GM12801 (cell line): ENCODE measurements around the gene NSFL1C.

Experiments used
- TF ChIP-seq, protein P1 (sequence below): IDR thresholded peaks from one replicate; pipeline ENCODE4 v1.5.1; 2011; ENCODE audit warnings: control low read depth; ENCODE audit not compliant: insufficient read length; ENCODE audit errors: extremely low read depth

Gene NSFL1C

DNA sequence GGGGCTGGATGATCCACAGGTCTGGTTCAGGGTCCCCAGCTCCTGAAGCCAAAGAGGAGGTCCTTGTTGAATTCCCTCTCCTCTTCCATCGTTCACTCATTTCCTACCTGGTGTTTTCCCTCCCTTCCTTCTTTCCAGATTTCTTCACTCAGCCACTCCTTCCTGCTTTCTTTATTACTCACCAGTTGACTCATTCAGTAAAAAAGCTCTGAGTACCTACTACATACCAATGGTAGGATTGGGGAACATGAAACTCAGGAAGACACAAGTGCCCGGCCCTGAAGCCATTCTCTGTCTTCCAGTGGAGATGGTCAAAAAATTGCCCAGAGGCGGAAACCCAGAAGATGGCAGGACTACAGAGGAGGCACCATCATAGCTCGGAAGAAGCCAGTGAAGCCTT, 11.9 kb upstream of the NSFL1C start:
- TF ChIP-seq, protein P1, sequence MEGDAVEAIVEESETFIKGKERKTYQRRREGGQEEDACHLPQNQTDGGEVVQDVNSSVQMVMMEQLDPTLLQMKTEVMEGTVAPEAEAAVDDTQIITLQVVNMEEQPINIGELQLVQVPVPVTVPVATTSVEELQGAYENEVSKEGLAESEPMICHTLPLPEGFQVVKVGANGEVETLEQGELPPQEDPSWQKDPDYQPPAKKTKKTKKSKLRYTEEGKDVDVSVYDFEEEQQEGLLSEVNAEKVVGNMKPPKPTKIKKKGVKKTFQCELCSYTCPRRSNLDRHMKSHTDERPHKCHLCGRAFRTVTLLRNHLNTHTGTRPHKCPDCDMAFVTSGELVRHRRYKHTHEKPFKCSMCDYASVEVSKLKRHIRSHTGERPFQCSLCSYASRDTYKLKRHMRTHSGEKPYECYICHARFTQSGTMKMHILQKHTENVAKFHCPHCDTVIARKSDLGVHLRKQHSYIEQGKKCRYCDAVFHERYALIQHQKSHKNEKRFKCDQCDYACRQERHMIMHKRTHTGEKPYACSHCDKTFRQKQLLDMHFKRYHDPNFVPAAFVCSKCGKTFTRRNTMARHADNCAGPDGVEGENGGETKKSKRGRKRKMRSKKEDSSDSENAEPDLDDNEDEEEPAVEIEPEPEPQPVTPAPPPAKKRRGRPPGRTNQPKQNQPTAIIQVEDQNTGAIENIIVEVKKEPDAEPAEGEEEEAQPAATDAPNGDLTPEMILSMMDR, result no peak

DNA sequence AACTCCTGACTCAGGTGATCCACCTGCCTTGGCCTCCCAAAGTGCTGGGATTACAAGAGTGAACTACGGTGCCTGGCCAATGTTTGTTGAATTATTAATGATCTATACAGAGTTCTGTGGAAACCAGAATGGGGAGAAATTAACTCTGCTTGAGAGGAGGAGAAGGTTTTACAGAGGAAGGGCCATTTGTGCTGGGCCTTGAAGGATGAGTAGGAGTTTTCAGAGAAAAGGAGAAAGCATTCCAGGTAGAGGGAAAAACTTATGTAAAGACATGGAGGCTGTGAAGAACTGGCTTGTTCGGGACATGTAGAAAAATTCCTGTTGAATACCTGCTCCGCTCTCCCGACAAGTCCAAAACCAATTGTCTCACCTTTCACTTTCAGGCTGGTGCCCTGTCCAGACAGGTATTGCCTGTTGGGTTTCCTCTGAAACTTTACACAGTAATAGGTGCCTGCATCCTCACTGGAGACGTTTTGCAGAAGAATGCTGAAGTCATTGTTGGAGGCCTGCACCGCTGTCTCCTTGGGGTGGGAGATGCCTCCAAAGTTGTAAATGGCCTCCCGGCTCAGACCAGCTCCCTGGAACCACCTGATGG, 11.3 kb upstream of the NSFL1C start:
- TF ChIP-seq, protein P1, result no peak

DNA sequence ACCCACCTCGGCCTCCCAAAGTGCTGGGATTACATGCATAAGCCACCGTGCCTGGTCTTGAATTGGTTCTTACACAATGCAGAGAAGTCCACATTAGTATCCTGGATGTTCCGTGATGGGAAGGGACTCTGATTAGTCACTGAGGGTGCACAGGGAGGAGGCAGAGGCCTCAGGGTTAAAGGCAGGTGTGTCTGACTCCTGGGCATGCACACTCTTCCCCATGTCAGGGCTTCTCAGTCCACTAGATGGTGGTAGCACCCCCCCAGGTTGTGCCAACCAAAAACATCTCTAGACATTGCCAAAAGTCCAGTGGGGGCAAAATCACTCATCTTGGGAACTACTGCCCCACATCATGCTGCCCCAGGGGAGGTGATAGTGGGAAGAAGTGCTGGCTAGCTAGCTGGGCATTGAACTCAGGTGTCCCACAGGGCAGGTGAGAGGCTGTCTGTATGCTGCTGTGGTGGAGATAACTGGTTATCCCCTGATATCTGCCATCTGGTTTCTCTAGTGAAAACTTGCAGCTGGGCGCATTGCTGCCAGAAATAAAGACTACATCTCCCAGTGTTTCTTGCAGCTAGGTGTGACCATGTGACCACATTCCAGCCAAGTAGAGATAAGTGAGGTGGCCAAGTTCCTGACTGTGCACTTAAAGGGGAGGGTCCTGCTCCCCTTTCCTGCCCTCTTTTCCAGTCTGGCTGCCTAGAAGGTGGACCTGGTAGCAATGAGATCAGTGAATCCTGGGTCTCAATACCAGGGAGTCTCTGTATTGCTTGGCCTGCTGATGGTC, 8.4 kb upstream of the NSFL1C start:
- TF ChIP-seq, protein P1, result no peak

DNA sequence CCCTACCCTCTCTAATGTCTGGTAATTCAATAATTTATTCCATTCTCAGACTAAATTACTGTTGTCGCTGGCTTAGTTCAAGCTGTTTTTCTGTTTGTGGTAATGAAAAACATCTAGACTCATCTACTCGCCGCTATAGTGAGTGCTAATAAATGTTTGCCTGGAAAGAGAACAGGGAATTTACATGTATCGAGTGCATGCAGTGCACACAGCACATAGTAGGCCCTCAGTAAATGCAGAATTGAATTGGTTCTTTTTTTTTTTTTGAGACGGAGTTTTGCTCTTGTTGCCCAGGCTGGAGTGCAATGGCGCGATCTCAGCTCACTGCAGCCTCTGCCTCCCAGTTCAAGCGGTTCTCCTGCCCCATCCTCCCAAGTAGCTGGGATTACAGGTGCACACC, 7.7 kb upstream of the NSFL1C start:
- TF ChIP-seq, protein P1, result no peak

- TF ChIP-seq, protein P1, result no peak
These were observed 6.9 kb upstream of the NSFL1C start for GRCh38 chr20:1473246-1474220.

GRCh38 chr20:1472556-1473245, 6.1 kb upstream of the NSFL1C start:
- TF ChIP-seq, protein P1, result no peak

DNA sequence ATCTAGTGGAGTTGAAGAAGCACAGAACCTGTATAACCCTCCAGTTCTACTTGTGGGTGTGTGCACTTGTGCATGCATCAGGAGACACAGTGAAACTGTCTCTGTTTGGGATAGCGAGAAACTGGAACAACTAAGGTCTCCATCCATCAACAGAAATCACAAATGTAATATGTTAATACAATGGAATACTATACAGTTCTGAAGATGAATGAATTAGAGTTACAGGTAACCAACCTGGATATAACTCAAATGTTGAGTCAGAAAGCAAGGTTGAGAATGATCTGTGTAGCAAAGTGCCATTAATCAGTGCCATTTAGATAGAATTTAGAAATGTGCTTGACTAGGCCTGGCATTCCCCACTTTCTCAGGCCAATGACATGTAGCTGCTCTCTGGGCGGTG, 4.6 kb upstream of the NSFL1C start:
- TF ChIP-seq, protein P1, result no peak
